GM21360 (cell line): Measurements from ENCODE around the gene SND1.
"Not testable (repeated sequence)": the region's sequence is repeated elsewhere in the genome, so short reads cannot be mapped to it uniquely, and the experiment has no call there.

Source experiments
- ATAC-seq: cut with Tn5 transposase; IDR thresholded peaks from one replicate; pipeline ENCODE4 v1.9.1; 2021; ENCODE audit warnings: mild to moderate bottlenecking, moderate library complexity; ENCODE audit not compliant: unreplicated experiment

The SND1 gene

DNA sequence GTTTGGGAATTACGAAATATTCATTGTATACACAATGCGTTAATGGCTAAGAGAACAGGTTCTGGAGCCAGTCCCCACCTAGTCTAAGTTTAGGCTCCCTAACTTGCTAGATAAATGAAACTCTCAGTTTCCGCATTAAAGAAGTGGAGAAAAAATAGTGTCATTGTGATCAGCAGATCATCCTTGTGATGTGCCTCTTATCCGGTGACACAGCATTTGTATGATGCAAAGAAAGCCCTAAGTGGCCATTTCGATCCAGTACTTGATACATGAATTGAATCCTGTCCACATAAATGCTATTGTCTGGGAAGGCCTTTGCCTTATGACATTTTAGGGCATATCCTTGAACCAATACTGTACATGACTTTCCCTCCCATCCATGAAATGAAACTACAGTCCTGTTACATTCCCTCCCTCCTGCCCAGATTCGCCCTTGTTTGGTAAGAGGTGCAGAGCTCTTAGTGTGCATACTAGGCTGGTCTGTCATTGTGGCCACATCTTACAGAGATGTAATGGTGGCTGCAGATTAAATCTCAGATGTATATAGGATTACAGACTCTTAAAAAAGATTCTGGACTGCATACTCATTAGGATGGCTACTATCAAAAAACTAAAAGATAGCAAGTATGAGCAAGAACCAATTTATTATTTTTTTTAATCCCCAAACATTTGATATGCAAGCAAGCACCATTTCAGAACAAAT, 298.4 kb downstream of the SND1 start:
- ATAC-seq, result no peak

DNA sequence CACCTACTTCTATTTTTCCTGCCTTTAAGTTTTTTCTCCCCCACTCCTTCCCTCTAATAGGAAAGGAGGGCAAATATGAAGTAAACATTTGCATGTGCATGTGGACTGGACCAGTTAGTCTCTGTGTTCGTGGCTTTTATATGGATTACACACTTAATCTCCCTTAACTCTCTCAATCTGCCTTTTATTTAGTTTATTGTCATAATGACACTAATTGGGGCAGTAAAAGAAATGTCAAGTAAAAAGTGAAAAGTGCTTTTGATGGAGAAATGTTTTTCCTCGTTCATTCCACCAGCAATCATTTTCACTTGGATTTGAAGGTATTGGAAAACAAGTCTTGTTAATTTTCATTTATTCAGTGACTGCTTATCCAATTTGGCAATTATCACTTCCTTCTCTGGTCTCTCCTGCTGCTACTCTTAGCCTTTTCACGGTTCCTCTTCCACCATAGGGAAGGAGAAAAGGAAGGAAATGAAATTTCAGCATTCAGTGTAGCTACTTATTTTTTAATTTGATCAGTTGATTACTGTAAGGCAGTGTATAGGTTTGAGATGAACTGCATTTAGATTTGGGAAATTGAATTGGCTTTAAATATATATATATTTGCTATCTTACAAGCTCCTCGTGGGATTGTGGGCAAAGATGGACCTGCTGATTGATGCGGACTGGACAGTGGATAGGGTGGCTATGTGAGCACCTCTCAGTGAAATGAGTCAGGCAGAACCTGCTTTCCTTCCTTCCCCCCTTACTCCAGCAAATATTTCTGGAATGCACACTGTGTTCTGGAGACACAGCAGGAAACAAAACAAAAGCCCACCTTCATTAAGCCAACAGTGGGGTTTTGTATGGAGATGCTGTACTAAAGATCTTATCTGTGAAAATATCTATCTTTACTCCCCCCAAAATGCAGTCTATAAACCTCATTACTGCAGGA, 301.7 kb downstream of the SND1 start:
- ATAC-seq, result no peak

- no peak for ATAC-seq
Measured at GRCh38 chr7:127954357-127954748, 302.4 kb downstream of the SND1 start.

- no peak for ATAC-seq
Measured at GRCh38 chr7:127955051-127955531, 303.1 kb downstream of the SND1 start.

- ATAC-seq, result no peak
Measured at GRCh38 chr7:127957886-127958285, 305.9 kb downstream of the SND1 start.

GRCh38 chr7:127959770-127960169, 307.8 kb downstream of the SND1 start:
- ATAC-seq, result peak; percentile 56

GRCh38 chr7:127961786-127962453, 309.9 kb downstream of the SND1 start:
- no peak for ATAC-seq

GRCh38 chr7:127962589-127963361, 310.8 kb downstream of the SND1 start:
- no peak for ATAC-seq

DNA sequence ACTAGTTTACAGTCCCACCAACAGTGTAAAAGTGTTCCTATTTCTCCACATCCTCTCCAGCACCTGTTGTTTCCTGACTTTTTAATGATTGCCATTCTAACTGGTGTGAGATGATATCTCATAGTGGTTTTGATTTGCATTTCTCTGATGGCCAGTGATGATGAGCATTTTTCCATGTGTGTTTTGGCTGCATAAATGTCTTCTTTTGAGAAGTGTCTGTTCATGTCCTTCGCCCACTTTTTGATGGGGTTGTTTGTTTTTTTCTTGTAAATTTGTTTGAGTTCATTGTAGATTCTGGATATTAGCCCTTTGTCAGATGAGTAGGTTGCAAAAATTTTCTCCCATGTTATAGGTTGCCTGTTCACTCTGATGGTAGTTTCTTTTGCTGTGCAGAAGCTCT, 311.9 kb downstream of the SND1 start:
- not testable (repeated sequence) for ATAC-seq

- no peak for ATAC-seq
Measured at GRCh38 chr7:127967281-127967680, 315.3 kb downstream of the SND1 start.

- no peak for ATAC-seq
Measured at GRCh38 chr7:127968547-127968946, 316.6 kb downstream of the SND1 start.

- ATAC-seq, result no peak
Measured at GRCh38 chr7:127973832-127974231, 321.8 kb downstream of the SND1 start.

DNA sequence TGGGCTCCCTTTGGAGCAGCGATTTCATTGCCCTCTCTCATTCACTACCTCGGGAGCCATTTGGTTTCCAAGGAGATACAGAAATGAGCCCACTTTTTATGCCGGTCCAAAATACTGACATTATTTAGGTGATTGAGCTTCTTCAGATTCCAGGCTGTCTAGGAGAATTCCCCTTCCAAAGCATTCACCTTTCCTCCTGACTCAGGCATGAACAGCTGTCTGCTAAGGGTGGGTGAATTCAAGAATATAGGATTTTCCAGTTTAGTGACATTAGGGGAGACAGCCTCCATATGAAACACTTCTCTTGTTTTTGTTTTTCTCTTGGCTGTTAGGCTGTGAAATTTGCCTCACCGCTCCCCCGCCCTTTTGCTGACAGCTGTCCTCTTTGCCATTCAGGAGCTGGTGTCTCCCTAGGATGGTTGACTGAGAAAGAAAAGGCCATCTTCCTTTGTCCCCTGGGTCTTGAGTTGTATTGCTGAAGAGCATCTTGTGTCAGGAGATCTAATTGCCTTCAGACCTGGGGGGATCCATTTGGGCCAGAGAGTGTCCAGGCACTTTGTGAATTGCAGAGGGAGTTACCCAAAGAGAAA, 322.5 kb downstream of the SND1 start:
- ATAC-seq, result no peak

DNA sequence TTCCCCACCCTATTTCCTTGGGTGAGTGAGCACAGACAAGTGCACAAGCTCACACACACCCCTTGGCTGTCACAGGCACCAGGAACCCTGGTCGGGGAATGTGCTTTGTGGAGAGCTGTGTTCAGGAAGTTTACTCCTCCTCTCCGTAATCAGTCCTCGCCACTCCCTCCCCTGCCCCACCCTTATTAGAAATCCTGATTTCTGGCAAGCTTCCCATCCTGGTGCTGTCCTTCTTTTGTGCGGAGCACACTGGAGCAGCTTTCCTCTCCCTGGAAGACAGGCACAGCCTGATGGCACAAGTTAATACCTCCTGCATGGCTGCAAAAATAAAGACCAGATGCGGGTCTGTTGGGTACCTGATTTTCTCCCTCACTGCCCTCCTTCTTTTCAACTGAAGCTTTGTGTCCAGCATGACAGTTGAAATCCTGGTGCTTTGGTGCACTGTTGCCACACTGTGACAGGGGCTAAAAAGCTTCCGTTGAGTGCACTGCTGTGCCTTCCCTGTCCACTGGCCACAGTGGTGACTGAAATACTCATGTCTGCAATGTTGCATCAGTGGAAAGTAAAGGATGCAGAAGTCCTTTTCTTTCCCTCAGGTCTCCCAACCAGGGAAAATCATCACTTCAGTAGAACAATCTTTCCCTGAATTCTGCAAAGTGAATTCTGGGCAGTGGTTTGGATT, 324.2 kb downstream of the SND1 start:
- ATAC-seq, result no peak

DNA sequence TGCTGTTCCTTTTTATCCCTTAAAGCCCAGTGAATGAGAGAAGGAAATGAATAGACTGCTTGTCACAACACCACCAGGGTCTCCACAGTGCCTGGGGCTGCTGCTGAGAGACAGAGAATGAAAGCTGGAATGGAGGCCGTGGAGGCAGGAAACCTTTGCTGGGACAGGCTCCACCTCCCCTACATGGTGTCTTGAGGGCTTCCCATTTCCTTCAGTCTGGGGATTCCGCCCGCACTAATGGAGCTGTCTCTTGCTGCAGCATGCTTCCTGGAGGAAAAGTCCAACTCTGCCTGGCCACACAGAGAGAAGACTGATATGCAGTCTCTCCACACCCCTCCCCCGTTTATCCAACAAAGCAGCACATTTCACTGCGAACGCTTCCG, 324.7 kb downstream of the SND1 start:
- ATAC-seq, result no peak

- ATAC-seq, result no peak
Measured at GRCh38 chr7:127978421-127978820, 326.4 kb downstream of the SND1 start.

DNA sequence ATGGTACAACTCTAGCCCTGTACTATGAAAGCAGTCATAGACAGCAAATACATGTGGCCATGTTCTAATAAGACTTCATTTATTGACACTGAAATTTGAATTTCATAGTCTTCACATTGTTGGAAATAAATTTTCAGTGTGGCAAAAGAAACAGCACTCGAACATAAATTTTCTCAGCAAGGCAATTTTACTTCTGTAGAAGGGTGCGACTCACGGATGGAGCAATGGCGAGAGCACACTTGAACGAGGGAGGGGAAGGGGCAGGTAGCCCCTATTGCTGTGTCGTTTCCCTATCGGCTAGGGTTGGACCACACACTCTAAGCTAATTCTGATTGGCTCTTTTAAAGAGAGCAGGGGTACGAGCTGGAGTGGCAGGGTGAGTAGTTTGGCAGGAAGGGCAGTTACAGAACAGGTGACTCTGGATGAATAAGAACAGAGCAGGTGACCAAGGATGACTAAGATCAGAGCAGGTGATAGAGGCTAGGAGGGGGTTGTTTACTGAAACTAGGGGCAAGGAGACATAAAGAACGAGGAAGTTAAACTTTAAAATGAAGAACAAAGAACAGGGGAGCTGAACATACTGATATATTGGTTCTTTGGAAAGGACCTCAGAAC, 327.2 kb downstream of the SND1 start:
- ATAC-seq, result no peak

- ATAC-seq, result no peak
Measured at GRCh38 chr7:127979728-127980126, 327.7 kb downstream of the SND1 start.

- ATAC-seq, result no peak
Measured at GRCh38 chr7:127980901-127981300, 328.9 kb downstream of the SND1 start.
